ENCODE data around the gene ZNF90. TPM values are rescaled to one million over a fixed set of nuclear protein-coding genes. Genes with fewer than 3 reads are reported as not detected.

The ZNF90 gene
- total RNA-seq, 1 donor from 2014 or later, result 5.1 TPM

DNA sequence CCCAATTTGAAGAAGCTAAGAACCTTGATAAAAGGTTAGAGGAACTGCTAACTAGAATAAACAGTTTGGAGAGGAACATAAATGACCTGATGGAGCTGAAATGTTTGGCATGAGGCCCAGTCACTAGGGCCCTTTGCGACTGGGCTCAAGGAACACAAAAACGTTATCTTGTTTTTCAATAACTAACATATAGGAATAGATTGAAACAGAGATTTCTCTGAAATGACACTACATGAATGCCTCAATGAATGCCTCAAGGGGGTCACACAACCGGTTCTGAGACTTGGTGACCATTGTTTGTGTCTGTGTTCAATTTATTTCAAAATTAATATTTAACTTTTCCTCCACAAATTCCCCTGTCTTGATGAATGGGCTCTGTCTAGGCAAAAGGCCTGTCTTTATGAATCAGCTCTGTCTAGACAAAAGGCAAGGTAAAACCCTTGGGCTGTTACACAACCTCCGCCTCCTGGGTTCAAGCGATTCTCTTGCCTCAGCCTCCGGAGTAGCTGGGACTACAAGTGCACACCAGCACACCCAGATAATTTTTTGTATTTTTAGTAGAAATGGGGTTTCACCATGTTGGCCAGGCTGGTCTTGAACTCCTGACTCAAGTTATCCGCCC is 88.3 kb downstream of the ZNF90 start:
- Histone ChIP-seq H3K27me3 (ENCODE audit: control insufficient read depth, insufficient read depth, low read length) (no peaks in the 10 kb centered on the region), H3K4me3 (ENCODE audit: low read depth, low read length) (no peak overlapping the region), H3K36me3 (ENCODE audit: control insufficient read depth, insufficient read depth, low read length) (no peaks in the 10 kb centered on the region)
- no peak for DNase-seq (ENCODE audit: low read depth)
- TF ChIP-seq, protein P1, sequence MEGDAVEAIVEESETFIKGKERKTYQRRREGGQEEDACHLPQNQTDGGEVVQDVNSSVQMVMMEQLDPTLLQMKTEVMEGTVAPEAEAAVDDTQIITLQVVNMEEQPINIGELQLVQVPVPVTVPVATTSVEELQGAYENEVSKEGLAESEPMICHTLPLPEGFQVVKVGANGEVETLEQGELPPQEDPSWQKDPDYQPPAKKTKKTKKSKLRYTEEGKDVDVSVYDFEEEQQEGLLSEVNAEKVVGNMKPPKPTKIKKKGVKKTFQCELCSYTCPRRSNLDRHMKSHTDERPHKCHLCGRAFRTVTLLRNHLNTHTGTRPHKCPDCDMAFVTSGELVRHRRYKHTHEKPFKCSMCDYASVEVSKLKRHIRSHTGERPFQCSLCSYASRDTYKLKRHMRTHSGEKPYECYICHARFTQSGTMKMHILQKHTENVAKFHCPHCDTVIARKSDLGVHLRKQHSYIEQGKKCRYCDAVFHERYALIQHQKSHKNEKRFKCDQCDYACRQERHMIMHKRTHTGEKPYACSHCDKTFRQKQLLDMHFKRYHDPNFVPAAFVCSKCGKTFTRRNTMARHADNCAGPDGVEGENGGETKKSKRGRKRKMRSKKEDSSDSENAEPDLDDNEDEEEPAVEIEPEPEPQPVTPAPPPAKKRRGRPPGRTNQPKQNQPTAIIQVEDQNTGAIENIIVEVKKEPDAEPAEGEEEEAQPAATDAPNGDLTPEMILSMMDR (IDR thresholded peaks at IDR 0.05; ENCODE audit: insufficient read depth, low read length, poor library complexity, severe bottlenecking), result no peak

DNA sequence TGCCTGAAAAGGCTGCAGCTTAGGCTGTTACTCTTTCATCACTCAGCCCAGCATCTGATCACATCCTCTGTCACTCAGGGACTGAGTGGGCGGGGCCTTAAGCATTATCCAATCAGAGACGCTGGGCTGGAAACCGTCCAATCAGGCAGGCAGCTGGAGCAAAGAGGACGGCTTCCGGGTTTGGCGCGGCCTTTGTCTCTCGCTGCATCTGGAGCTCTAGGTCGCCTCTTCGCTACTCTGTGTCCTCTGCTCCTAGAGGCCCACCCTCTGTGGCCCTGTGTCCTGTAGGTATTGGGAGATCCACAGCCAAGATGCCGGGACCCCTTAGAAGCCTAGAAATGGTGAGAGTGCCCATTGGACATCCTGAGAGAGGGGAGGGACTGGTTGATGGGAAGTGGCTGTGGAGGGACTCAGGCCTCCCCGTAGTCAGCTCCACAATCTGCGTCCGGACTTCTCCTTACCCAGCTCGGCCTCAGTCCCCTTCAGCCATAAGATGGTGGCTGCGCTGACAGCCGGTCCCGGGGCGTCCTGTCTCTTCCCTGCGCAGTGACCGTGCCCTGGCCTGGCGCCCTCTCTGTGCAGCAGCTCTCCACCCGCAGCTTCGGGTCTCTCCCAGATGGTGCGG is 89.3 kb downstream of the ZNF90 start, which contains the start of gene ZNF486:
ZNF486 (plus strand) TSS at position 195 of the 625 bp plus-strand sequence; CDS start at position 312, 117 bp downstream.
- peak; percentile 85 for DNase-seq (ENCODE audit: low read depth)
- no peaks in the 10 kb centered on the region for H3K27me3 ChIP-seq (ENCODE audit: control insufficient read depth, insufficient read depth, low read length)
- H3K36me3 ChIP-seq (ENCODE audit: control insufficient read depth, insufficient read depth, low read length), result no peaks in the 10 kb centered on the region
- TF ChIP-seq, protein P1 (IDR thresholded peaks at IDR 0.05; ENCODE audit: insufficient read depth, low read length, poor library complexity, severe bottlenecking), result no peak
- H3K4me3 ChIP-seq (ENCODE audit: low read depth, low read length), result peak within 1 kb of the TSS; percentile 92

- H3K36me3 ChIP-seq (ENCODE audit: control insufficient read depth, insufficient read depth, low read length), result no peaks in the 10 kb centered on the region
- TF ChIP-seq, protein P1 (IDR thresholded peaks at IDR 0.05; ENCODE audit: insufficient read depth, low read length, poor library complexity, severe bottlenecking), result no peak
- no peak for DNase-seq (ENCODE audit: low read depth)
- no peaks in the 10 kb centered on the region for H3K27me3 ChIP-seq (ENCODE audit: control insufficient read depth, insufficient read depth, low read length)
- H3K4me3 ChIP-seq (ENCODE audit: low read depth, low read length), result peak overlapping the region; percentile 92
Measured at GRCh38 chr19:20167651-20168122, 89.9 kb downstream of the ZNF90 start.

Other genes with a start within 250 kb of the ZNF90 start
- 8.4 and 12.1 TPM in 2 replicates for gene ZNF253, start 212.1 kb upstream of the ZNF90 start, total RNA-seq
- gene ZNF93, start 177.1 kb upstream of the ZNF90 start, total RNA-seq, result 4.9 and 9.2 TPM in 2 replicates
- gene ZNF682, start 38.5 kb upstream of the ZNF90 start, total RNA-seq, result 1.8 and 3.3 TPM in 2 replicates
- 20.1 and 24.6 TPM in 2 replicates for gene ZNF486, start 89.2 kb downstream of the ZNF90 start, total RNA-seq